IMR-90 (cell line): Measurements from ENCODE around the gene IFIT1. TPM values are rescaled to one million over a fixed set of nuclear protein-coding genes. Genes with fewer than 3 reads are reported as not detected.

Source experiments
- ATAC-seq: fragments of 200-7000 bp; cut with Tn5 transposase; 2 replicates; pipeline ENCODE4 v1.9.1; 2020; ENCODE audit warnings: low read depth, mild to moderate bottlenecking, moderate library complexity
- BruUV-seq: library from RNA; stranded (reverse); fragments of 400-500 nt; replicated peaks from 2 replicates; lab custom pipeline; 2021; lab: Mats Ljungman, UMichigan
- CTCF ChIA-PET: fragments of 300-600 bp; formaldehyde crosslinking; extraction: SDS; loops from one replicate; lab custom pipeline; 2021; ENCODE audit warnings: antibody characterized with exemption; lab: Yijun Ruan, JAX
- POLR2A ChIA-PET: fragments of 300-600 bp; sonication (Branson Sonifier 250); formaldehyde crosslinking; loops from one replicate; lab custom pipeline; 2022; ENCODE audit warnings: antibody characterized with exemption; ENCODE audit not compliant: unreplicated experiment; lab: Charles Lee
- DNase-seq: peaks from one replicate; pipeline ENCODE4 v3.0.0; 2013
- H2AFZ ChIP-seq: replicated peaks from 2 replicates; pipeline ENCODE3; 2013; ENCODE audit warnings: low read length, mild to moderate bottlenecking; ENCODE audit not compliant: poor library complexity
- H2AK5ac ChIP-seq: 2 replicates; pipeline ENCODE4 v1.6.1; 2013; ENCODE audit warnings: low read depth, low read length, inconsistent platforms
- H2AK9ac ChIP-seq: replicated peaks from 2 replicates; pipeline ENCODE3; 2013; ENCODE audit warnings: mild to moderate bottlenecking, low read depth, low read length, moderate library complexity; ENCODE audit not compliant: poor library complexity
- H2BK120ac ChIP-seq: 2 replicates; pipeline ENCODE4 v1.6.1; 2013; ENCODE audit warnings: low read depth, low read length, inconsistent platforms
- H2BK15ac ChIP-seq: 3 replicates; pipeline ENCODE4 v1.6.1; 2013; ENCODE audit warnings: low read depth, low read length, inconsistent platforms
- H2BK20ac ChIP-seq: 2 replicates; pipeline ENCODE4 v1.6.1; 2013; ENCODE audit warnings: low read depth, mild to moderate bottlenecking, inconsistent platforms, low read length, moderate library complexity
- H2BK5ac ChIP-seq: 2 replicates; pipeline ENCODE4 v1.6.1; 2013; ENCODE audit warnings: mild to moderate bottlenecking, low read depth, low read length, inconsistent platforms; ENCODE audit not compliant: poor library complexity, severe bottlenecking
- H3K14ac ChIP-seq: replicated peaks from 2 replicates; pipeline ENCODE4 v1.6.1; 2013; ENCODE audit warnings: low read depth, low read length, inconsistent platforms
- H3K18ac ChIP-seq: 2 replicates; pipeline ENCODE4 v1.6.1; 2013; ENCODE audit warnings: low read depth, low read length, control low read depth
- H3K23ac ChIP-seq: 2 replicates; pipeline ENCODE4 v1.6.1; 2013; ENCODE audit warnings: low read depth, low read length, inconsistent platforms
- H3K27ac ChIP-seq: 2 replicates; pipeline ENCODE4 v1.5.1; 2013; ENCODE audit warnings: mild to moderate bottlenecking, control low read depth, low read length; ENCODE audit not compliant: insufficient read depth
- H3K27me3 ChIP-seq: 2 replicates; pipeline ENCODE4 v1.6.1; 2013; ENCODE audit warnings: low read length; ENCODE audit not compliant: control insufficient read depth, insufficient read depth
- H3K36me3 ChIP-seq: 2 replicates; pipeline ENCODE4 v1.6.1; 2013; ENCODE audit warnings: low read length, mixed read lengths; ENCODE audit not compliant: control insufficient read depth, insufficient read depth
- H3K4ac ChIP-seq: 2 replicates; pipeline ENCODE4 v1.6.1; 2013; ENCODE audit warnings: low read depth, low read length, inconsistent platforms
- H3K4me1 ChIP-seq: 2 replicates; pipeline ENCODE4 v1.6.1; 2013; ENCODE audit warnings: low read length, mixed read lengths; ENCODE audit not compliant: control insufficient read depth, insufficient read depth
- H3K4me2 ChIP-seq: 2 replicates; pipeline ENCODE4 v1.6.1; 2013; ENCODE audit warnings: low read depth, mild to moderate bottlenecking, control low read depth, low read length, moderate library complexity
- H3K4me3 ChIP-seq: 2 replicates; pipeline ENCODE4 v1.5.1; 2013; ENCODE audit warnings: low read depth, mild to moderate bottlenecking, control low read depth, low read length, moderate library complexity; ENCODE audit not compliant: insufficient read depth
- H3K56ac ChIP-seq: 2 replicates; pipeline ENCODE4 v1.6.1; 2013; ENCODE audit warnings: low read length, inconsistent platforms; ENCODE audit not compliant: insufficient read depth; ENCODE audit errors: extremely low read depth
- H3K79me1 ChIP-seq, 2 experiments: 2 replicates each; pipeline ENCODE4 v1.6.1; 2013; ENCODE audit warnings: low read length in 2 of 2, inconsistent platforms in 1 of 2, low read depth in 1 of 2
- H3K9ac ChIP-seq: 2 replicates; pipeline ENCODE4 v1.6.1; 2013; ENCODE audit warnings: low read depth, low read length, control low read depth
- H3K9me1 ChIP-seq: 2 replicates; pipeline ENCODE4 v1.6.1; 2013; ENCODE audit warnings: low read length, inconsistent platforms; ENCODE audit not compliant: insufficient read depth
- H3K9me3 ChIP-seq: 2 replicates; pipeline ENCODE4 v1.6.1; 2013; ENCODE audit warnings: low read length; ENCODE audit not compliant: control insufficient read depth, insufficient read depth
- H4K20me1 ChIP-seq: 2 replicates; pipeline ENCODE4 v1.6.1; 2013; ENCODE audit warnings: low read length, inconsistent platforms; ENCODE audit not compliant: insufficient read depth
- H4K5ac ChIP-seq: 2 replicates; pipeline ENCODE4 v1.6.1; 2013; ENCODE audit warnings: mild to moderate bottlenecking, low read depth, low read length, control low read depth
- H4K8ac ChIP-seq, 2 experiments: 2 replicates each; pipeline ENCODE4 v1.6.1; 2013; ENCODE audit warnings: low read depth in 2 of 2, low read length in 2 of 2, control low read depth in 1 of 2, inconsistent platforms in 1 of 2
- H4K91ac ChIP-seq: 2 replicates; pipeline ENCODE4 v1.6.1; 2013; ENCODE audit warnings: low read depth, low read length, inconsistent platforms; ENCODE audit not compliant: insufficient read depth
- BHLHE40 ChIP-seq: fragments of 150-350 bp; IDR thresholded peaks from 2 replicates; pipeline ENCODE4 v1.6.1; 2016; ENCODE audit warnings: mild to moderate bottlenecking, low read depth, low read length
- CEBPB ChIP-seq: IDR thresholded peaks from 2 replicates; pipeline ENCODE4 v1.6.1; 2012; ENCODE audit warnings: low read depth, low read length, improper control_type of control experiment
- CHD1 ChIP-seq: IDR thresholded peaks from 2 replicates; pipeline ENCODE4 v1.6.1; 2012; ENCODE audit warnings: low read depth, low read length, improper control_type of control experiment
- CTCF ChIP-seq: conservative IDR thresholded peaks from 2 replicates; pipeline ENCODE4 v1.5.1; 2012; ENCODE audit warnings: mild to moderate bottlenecking, low read depth, low read length, improper control_type of control experiment
- FOS ChIP-seq: fragments of 150-350 bp; IDR thresholded peaks from 2 replicates; pipeline ENCODE4 v1.6.1; 2016; ENCODE audit warnings: low read depth, low read length
- MAFK ChIP-seq: IDR thresholded peaks from 2 replicates; pipeline ENCODE4 v1.6.1; 2012; ENCODE audit warnings: low read depth, low read length, improper control_type of control experiment
- MAZ ChIP-seq: IDR thresholded peaks from 2 replicates; pipeline ENCODE4 v1.6.1; 2012; ENCODE audit warnings: low read depth, mild to moderate bottlenecking, low read length, improper control_type of control experiment, moderate library complexity, borderline replicate concordance
- POLR2A ChIP-seq: IDR thresholded peaks from 2 replicates; pipeline ENCODE4 v1.6.1; 2012; ENCODE audit warnings: mild to moderate bottlenecking, low read depth, low read length
- RAD21 ChIP-seq: IDR thresholded peaks from 2 replicates; pipeline ENCODE4 v1.6.1; 2012; ENCODE audit warnings: low read length, improper control_type of control experiment
- RCOR1 ChIP-seq: IDR thresholded peaks from 2 replicates; pipeline ENCODE4 v1.6.1; 2012; ENCODE audit warnings: mild to moderate bottlenecking, low read length, improper control_type of control experiment; ENCODE audit not compliant: insufficient replicate concordance
- RFX5 ChIP-seq: IDR thresholded peaks from 2 replicates; pipeline ENCODE4 v1.8.0; 2012; ENCODE audit warnings: low read depth, mild to moderate bottlenecking, low read length, moderate library complexity
- SMC3 ChIP-seq: fragments of 150-350 bp; IDR thresholded peaks from 2 replicates; pipeline ENCODE4 v1.6.1; 2016; ENCODE audit warnings: low read depth, mild to moderate bottlenecking, antibody characterized with exemption, low read length, moderate library complexity
- WGBS, 2 experiments: methylation state at CpG; one replicate each; pipeline versions ENCODE4 v1.1.5 to v1.1.7; 2013; ENCODE audit warnings: missing lambda C conversion rate in 2 of 2; ENCODE audit not compliant: insufficient read length in 1 of 2; ENCODE audit errors: extremely low coverage in 2 of 2; 5-methylcytosine and 5-hydroxymethylcytosine counted together
- dilution Hi-C: fragments of 300-500 bp; cut with HindIII; formaldehyde crosslinking; loops from one replicate; pipeline ENCODE4 v1.14.3; 2018; ENCODE audit warnings: low sequenced_read_pairs; ENCODE audit not compliant: unreplicated experiment
- in situ Hi-C: fragments of 300-500 bp; cut with MboI; formaldehyde crosslinking; loops from 3 replicates; pipeline ENCODE4 v1.14.3; 2019; ENCODE audit warnings: low sequenced_read_pairs, inconsistent platforms, mixed read lengths
- intact Hi-C: fragments of 100-400 bp; cut with micrococcal nuclease; formaldehyde crosslinking; loops from 2 replicates; pipeline ENCODE4 v1.10.0; 2022
- polyA plus RNA-seq, 3 experiments: library from polyadenylated mRNA; depleted of rRNA; stranded (reverse); fragments of >200 nt; gene quantifications; 2 replicates each; pipeline ENCODE4 v1.2.3, GENCODE V29; 2012; ENCODE audit warnings: low replicate concordance in 1 of 3
- total RNA-seq: library from RNA; depleted of rRNA; stranded (reverse); fragments of >200 nt; gene quantifications from 2 replicates; pipeline ENCODE4 v1.2.3, GENCODE V29; 2012
- TF ChIP-seq, protein P1 (sequence below): fragments of 150-350 bp; IDR thresholded peaks from 2 replicates; pipeline ENCODE4 v1.6.1; 2016; ENCODE audit warnings: low read depth, mild to moderate bottlenecking, low read length, moderate library complexity, borderline replicate concordance
- TF ChIP-seq, protein P2 (sequence below): fragments of 150-350 bp; IDR thresholded peaks from 2 replicates; pipeline ENCODE4 v1.6.1; 2017; ENCODE audit warnings: mild to moderate bottlenecking, antibody characterized with exemption, low read length, low read depth

The IFIT1 gene
- total and polyA plus RNA-seq, 2 of the 4 experiments (the other 2 are of a cell fraction), result 6.1 to 6.8 TPM

GRCh38 chr10:89364531-89364930 is 27.9 kb upstream of the IFIT1 start:
- H2BK15ac ChIP-seq, result no peak overlapping the region
- intact Hi-C loops, result no loop called here
- no peak overlapping the region for H4K8ac ChIP-seq
- no peak for DNase-seq
- H3K18ac ChIP-seq, result no peak overlapping the region
- ATAC-seq, result no peak
- WGBS, 2 experiments, result no CpG with 5 or more reads among the region's 1 CpG
- CTCF ChIA-PET, result no interaction called here
- H4K91ac ChIP-seq, result no peak overlapping the region
- no peaks in the 10 kb centered on the region for H4K20me1 ChIP-seq
- H3K4me3 ChIP-seq, result no peak overlapping the region
- POLR2A ChIA-PET, result no interaction called here
- H3K56ac ChIP-seq, result no peak overlapping the region
- H2BK120ac ChIP-seq, result no peak overlapping the region
- H2AK9ac ChIP-seq, result no peak overlapping the region
- H3K14ac ChIP-seq, result no peak overlapping the region
- H3K9ac ChIP-seq, result no peak overlapping the region
- H2BK5ac ChIP-seq, result no peak overlapping the region
- in situ Hi-C loops, result no loop called here
- no peaks in the 10 kb centered on the region for H3K27me3 ChIP-seq
- TF ChIP-seq RFX5 (no peak), RAD21 (no peak), CEBPB (no peak), POLR2A (no peak), SMC3 (no peak), MAZ (no peak), FOS (no peak), RCOR1 (no peak), CTCF (no peak), CHD1 (no peak), MAFK (no peak), BHLHE40 (no peak)
- TF ChIP-seq, protein P1, sequence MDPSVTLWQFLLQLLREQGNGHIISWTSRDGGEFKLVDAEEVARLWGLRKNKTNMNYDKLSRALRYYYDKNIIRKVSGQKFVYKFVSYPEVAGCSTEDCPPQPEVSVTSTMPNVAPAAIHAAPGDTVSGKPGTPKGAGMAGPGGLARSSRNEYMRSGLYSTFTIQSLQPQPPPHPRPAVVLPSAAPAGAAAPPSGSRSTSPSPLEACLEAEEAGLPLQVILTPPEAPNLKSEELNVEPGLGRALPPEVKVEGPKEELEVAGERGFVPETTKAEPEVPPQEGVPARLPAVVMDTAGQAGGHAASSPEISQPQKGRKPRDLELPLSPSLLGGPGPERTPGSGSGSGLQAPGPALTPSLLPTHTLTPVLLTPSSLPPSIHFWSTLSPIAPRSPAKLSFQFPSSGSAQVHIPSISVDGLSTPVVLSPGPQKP, result no peak
- TF ChIP-seq, protein P2, sequence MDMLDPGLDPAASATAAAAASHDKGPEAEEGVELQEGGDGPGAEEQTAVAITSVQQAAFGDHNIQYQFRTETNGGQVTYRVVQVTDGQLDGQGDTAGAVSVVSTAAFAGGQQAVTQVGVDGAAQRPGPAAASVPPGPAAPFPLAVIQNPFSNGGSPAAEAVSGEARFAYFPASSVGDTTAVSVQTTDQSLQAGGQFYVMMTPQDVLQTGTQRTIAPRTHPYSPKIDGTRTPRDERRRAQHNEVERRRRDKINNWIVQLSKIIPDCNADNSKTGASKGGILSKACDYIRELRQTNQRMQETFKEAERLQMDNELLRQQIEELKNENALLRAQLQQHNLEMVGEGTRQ, result no peak
- no peaks in the 10 kb centered on the region for H3K9me3 ChIP-seq
- no peak overlapping the region for H3K27ac ChIP-seq
- no peak overlapping the region for H2BK20ac ChIP-seq
- no peak overlapping the region for H3K4me2 ChIP-seq
- dilution Hi-C loops, result no loop called here
- H2AFZ ChIP-seq, result no peak overlapping the region
- H3K9me1 ChIP-seq, result no peaks in the 10 kb centered on the region
- no peaks in the 10 kb centered on the region for H3K79me1 ChIP-seq
- H3K4me1 ChIP-seq, result peaks cover 3% of the 10 kb centered on the region; the same call in 1 of the 2 replicates
- no peak overlapping the region for H3K23ac ChIP-seq
- no peak overlapping the region for H4K5ac ChIP-seq
- no TSS peak for BruUV-seq
- no peaks in the 10 kb centered on the region for H3K36me3 ChIP-seq
- H2AK5ac ChIP-seq, result no peak overlapping the region
- no peak overlapping the region for H3K4ac ChIP-seq
